Vagina (tissue), 2 donors: Measurements from ENCODE around the gene TRPM2.

Source experiments
- CTCF ChIP-seq, 3 experiments: fragments of 450-650 bp in 2 of 3; fragments of 200-600 bp in 1 of 3; sonication (generic) in 1 of 3; IDR thresholded peaks; one replicate each; pipeline ENCODE4 v1.5.1; 2017 to 2019; ENCODE audit warnings: antibody characterized with exemption in 3 of 3, mild to moderate bottlenecking in 2 of 3, moderate library complexity in 2 of 3
- POLR2A ChIP-seq, 2 donors: fragments of 450-650 bp; IDR thresholded peaks; one replicate each; pipeline ENCODE4 v1.6.1; 2017; ENCODE audit warnings: antibody characterized with exemption in 2 of 2, mild to moderate bottlenecking in 2 of 2, moderate library complexity in 2 of 2

GRCh38 chr21:44352253-44352860 lies 1.1 kb upstream of the TRPM2 start:
- TF ChIP-seq CTCF (IDR thresholded peaks at IDR 0.05): no peak
- TF ChIP-seq POLR2A (IDR thresholded peaks at IDR 0.05): no peak
